Panc1 (cell line): ENCODE data around the gene MPO.

Experiments
- POLR2AphosphoS5 ChIP-seq: IDR thresholded peaks from 2 replicates; pipeline ENCODE4 v1.6.1; 2012; ENCODE audit warnings: mild to moderate bottlenecking, low read depth, low read length, moderate library complexity
- SIN3A ChIP-seq: IDR thresholded peaks from 2 replicates; pipeline ENCODE4 v1.6.1; 2012; ENCODE audit warnings: low read depth, mild to moderate bottlenecking, low read length, moderate library complexity, borderline replicate concordance; ENCODE audit not compliant: insufficient read depth
- TCF7L2 ChIP-seq: IDR thresholded peaks from 2 replicates; pipeline ENCODE4 v1.6.1; 2011; ENCODE audit warnings: mild to moderate bottlenecking, low read depth, low read length, inconsistent platforms
- TF ChIP-seq, protein P1 (sequence below): fragments of 450-650 bp; IDR thresholded peaks from 2 replicates; pipeline ENCODE4 v1.5.1; 2017; ENCODE audit warnings: mild to moderate bottlenecking
- TF ChIP-seq, protein P2 (sequence below), 2 experiments: IDR thresholded peaks; 2 replicates each; pipeline ENCODE4 v1.6.1; 2011 to 2012; ENCODE audit warnings: low read depth in 2 of 2, control low read depth in 1 of 2, low read length in 1 of 2, mild to moderate bottlenecking in 1 of 2, moderate library complexity in 1 of 2; ENCODE audit not compliant: insufficient read depth in 1 of 2

DNA sequence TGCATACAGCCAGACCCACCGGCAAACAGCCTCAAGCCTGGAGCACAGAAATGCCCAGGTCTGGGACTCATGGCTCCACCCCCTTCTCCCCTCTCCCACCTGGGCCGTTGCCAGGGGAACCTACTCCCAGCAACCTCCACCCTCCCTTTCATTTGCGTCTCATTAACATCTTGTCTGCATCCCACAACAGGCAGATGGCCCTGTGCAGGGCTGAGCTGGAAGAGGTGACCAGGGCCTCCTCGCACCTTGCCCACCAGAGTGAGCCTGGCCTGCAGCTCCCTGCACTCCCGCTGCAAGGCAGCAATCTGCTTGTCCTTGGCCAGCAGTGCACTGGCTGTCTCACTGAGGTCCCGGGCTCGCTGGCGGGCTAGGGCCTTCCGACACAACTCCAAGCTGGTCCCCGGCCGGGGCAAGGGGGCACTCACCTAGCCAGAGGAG lies 44.6 kb upstream of the MPO start:
- TF ChIP-seq, protein P1, sequence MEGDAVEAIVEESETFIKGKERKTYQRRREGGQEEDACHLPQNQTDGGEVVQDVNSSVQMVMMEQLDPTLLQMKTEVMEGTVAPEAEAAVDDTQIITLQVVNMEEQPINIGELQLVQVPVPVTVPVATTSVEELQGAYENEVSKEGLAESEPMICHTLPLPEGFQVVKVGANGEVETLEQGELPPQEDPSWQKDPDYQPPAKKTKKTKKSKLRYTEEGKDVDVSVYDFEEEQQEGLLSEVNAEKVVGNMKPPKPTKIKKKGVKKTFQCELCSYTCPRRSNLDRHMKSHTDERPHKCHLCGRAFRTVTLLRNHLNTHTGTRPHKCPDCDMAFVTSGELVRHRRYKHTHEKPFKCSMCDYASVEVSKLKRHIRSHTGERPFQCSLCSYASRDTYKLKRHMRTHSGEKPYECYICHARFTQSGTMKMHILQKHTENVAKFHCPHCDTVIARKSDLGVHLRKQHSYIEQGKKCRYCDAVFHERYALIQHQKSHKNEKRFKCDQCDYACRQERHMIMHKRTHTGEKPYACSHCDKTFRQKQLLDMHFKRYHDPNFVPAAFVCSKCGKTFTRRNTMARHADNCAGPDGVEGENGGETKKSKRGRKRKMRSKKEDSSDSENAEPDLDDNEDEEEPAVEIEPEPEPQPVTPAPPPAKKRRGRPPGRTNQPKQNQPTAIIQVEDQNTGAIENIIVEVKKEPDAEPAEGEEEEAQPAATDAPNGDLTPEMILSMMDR: no peak
- TF ChIP-seq POLR2AphosphoS5 (no peak), TCF7L2 (no peak), SIN3A (no peak)
- TF ChIP-seq, protein P2, sequence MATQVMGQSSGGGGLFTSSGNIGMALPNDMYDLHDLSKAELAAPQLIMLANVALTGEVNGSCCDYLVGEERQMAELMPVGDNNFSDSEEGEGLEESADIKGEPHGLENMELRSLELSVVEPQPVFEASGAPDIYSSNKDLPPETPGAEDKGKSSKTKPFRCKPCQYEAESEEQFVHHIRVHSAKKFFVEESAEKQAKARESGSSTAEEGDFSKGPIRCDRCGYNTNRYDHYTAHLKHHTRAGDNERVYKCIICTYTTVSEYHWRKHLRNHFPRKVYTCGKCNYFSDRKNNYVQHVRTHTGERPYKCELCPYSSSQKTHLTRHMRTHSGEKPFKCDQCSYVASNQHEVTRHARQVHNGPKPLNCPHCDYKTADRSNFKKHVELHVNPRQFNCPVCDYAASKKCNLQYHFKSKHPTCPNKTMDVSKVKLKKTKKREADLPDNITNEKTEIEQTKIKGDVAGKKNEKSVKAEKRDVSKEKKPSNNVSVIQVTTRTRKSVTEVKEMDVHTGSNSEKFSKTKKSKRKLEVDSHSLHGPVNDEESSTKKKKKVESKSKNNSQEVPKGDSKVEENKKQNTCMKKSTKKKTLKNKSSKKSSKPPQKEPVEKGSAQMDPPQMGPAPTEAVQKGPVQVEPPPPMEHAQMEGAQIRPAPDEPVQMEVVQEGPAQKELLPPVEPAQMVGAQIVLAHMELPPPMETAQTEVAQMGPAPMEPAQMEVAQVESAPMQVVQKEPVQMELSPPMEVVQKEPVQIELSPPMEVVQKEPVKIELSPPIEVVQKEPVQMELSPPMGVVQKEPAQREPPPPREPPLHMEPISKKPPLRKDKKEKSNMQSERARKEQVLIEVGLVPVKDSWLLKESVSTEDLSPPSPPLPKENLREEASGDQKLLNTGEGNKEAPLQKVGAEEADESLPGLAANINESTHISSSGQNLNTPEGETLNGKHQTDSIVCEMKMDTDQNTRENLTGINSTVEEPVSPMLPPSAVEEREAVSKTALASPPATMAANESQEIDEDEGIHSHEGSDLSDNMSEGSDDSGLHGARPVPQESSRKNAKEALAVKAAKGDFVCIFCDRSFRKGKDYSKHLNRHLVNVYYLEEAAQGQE (IDR thresholded peaks at IDR 0.05; ENCODE audit: insufficient read depth in 1 of 2, low read depth in 2 of 2, low read length in 1 of 2): no peak
